Heart left ventricle (tissue), 16 donors: ENCODE data around the gene HEPACAM. TPM values are rescaled to one million over a fixed set of nuclear protein-coding genes. Genes with fewer than 3 reads are reported as not detected.

ENCODE experiments used
- ATAC-seq, 4 donors: fragments of 200-7000 bp; cut with Tn5 transposase; one replicate each; pipeline ENCODE4 v1.9.1; 2020 to 2022; ENCODE audit warnings: moderate library complexity in 4 of 4, mild to moderate bottlenecking in 3 of 4, moderate number of reproducible peaks in 1 of 4
- DNase-seq, 5 donors: peaks; one replicate each; pipeline ENCODE4 v3.0.0-alpha.2; 2020
- H3K27ac ChIP-seq, 12 donors: fragments of 200-600 bp; sonication (generic) in 4 of 12; one replicate each; pipeline versions ENCODE4 v1.5.0 to v1.8.0; 2016 to 2022; ENCODE audit warnings: mild to moderate bottlenecking in 2 of 12
- H3K27me3 ChIP-seq, 9 donors: fragments of 200-600 bp; sonication (generic) in 2 of 9; one replicate each; pipeline versions ENCODE4 v1.5.1 to v1.8.0; 2016 to 2022; ENCODE audit warnings: mild to moderate bottlenecking in 3 of 9
- H3K36me3 ChIP-seq, 9 donors: fragments of 200-600 bp; sonication (generic) in 2 of 9; one replicate each; pipeline versions ENCODE4 v1.5.0 to v1.8.0; 2018 to 2022; ENCODE audit warnings: mild to moderate bottlenecking in 2 of 9
- H3K4me1 ChIP-seq, 12 donors: fragments of 200-600 bp; sonication (generic) in 4 of 12; one replicate each; pipeline versions ENCODE4 v1.5.0 to v1.8.0; 2016 to 2022; ENCODE audit warnings: mild to moderate bottlenecking in 3 of 12
- H3K4me3 ChIP-seq, 12 donors: fragments of 200-600 bp; sonication (generic) in 4 of 12; one replicate each; pipeline versions ENCODE4 v1.5.0 to v1.8.0; 2017 to 2022; ENCODE audit warnings: mild to moderate bottlenecking in 9 of 12, moderate library complexity in 4 of 12
- H3K9me3 ChIP-seq, 12 donors: fragments of 200-600 bp; sonication (generic) in 4 of 12; one replicate each; pipeline versions ENCODE4 v1.5.0 to v1.8.0; 2016 to 2022; ENCODE audit warnings: mild to moderate bottlenecking in 1 of 12
- POLR2A ChIP-seq, 2 donors: fragments of 450-650 bp; IDR thresholded peaks; one replicate each; pipeline ENCODE4 v1.6.1; 2017; ENCODE audit warnings: antibody characterized with exemption in 2 of 2, mild to moderate bottlenecking in 2 of 2, moderate library complexity in 2 of 2
- WGBS, 4 donors: extraction: QIAGEN DNeasy Blood & Tissue Kit in 2 of 4; methylation state at CpG; one replicate each; pipeline versions ENCODE4 v1.1.5 to v1.1.7; 2013 to 2018; 5-methylcytosine and 5-hydroxymethylcytosine counted together
- intact Hi-C, 10 donors: fragments of 100-400 bp; cut with DNase I; formaldehyde crosslinking; loops; one replicate each; pipeline versions ENCODE4 v1.11.1 to v1.14.2; 2022
- polyA plus RNA-seq, 2 donors: library from polyadenylated mRNA; stranded (reverse); fragments of 200-250 nt; gene quantifications; one replicate each; pipeline ENCODE4 v1.2.3, GENCODE V29; 2013
- total RNA-seq, 9 donors: library from RNA; depleted of rRNA in 2 of 9; stranded (reverse); fragments of >200 nt in 2 of 9; fragmentation: NEBNext Ultra II Directional in 3 of 9; extraction: Animal tissue kit (Norgen Biotek cat#: 25700) in 3 of 9; gene quantifications; one replicate each; pipeline versions ENCODE4 v1.1.0 to v1.2.4, GENCODE V29; 2016 to 2023
- TF ChIP-seq, protein P1 (sequence below), 12 donors: fragments of 200-600 bp; sonication (generic) in 4 of 12; IDR thresholded peaks; one replicate each; pipeline versions ENCODE4 v1.5.0 to v1.8.0; 2018 to 2022; ENCODE audit warnings: antibody characterized with exemption in 12 of 12, mild to moderate bottlenecking in 5 of 12
- donor health status: ischemic (EF 13 %, LVEDD 7.1; RV severe dilation, severe dysfunction).
- donor health status: healthy with polysubstance abuse.
- donor health status: DM: no; HTN: yes; CAD: no.
- donor health status: DM: no; HTN: no; CAD: no.
- donor health status: ischemic (EF 25% LVEDD 6.9; RV normal size, moderate dysfunction).
- donor health status: ischemic (EF 25% LVEDD 5.7; RV mildly dilated, moderate dysfunction).
- donor health status: healthy.
- donor health status: DM: yes; HTN: yes; CAD: no.
- donor health status: ischemic (EF 35%, LVEDD 5.7; RV mildly dilated, moderate dysfunction).
- donor health status: nonischemic (EF 11% LVEDD 7.7; RV severe dilation, severe dysfunction).
- donor health status: DM: yes; HTN: yes; CAD: no.
- donor health status: PGD.
- donor health status: ischemic (EF 29% LVEDD 5.4; RV normal size, mild dysfunction).
- donor health status: nonischemic (EF 23%, LVEDD 6.1; RV moderate dilation, normal function).

HEPACAM gene
- total and polyA plus RNA-seq, 11 donors: 0.07 to 2.6 (median 0.38) TPM; not detected in 4

DNA sequence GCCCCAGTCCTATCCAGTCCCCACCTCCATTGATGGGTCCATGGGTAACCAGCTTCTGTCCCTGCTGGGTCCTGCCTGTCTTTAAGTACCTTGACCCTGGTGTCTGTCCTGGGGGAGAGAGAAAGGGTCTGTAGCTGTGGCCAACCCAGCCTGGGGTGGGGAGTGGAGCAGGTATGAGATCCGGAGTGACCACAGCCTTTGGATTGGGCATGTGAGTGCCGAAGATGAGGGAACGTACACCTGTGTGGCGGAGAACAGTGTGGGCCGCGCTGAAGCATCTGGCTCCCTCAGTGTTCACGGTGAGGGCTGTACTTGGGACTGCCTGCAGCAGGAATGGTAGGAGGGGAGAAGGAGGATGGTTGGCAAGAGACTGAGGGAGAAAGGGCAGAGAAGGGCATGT lies 65.4 kb downstream of the HEPACAM start:
- 51 to 69% (median 62%) methylated on average over 7 of the region's 7 CpGs for WGBS, 4 donors
- Histone ChIP-seq H3K4me3 (no peak overlapping the region), H3K27me3 (peaks cover 46 to 89% (median 71%) of the 10 kb centered on the region in 9 donors), H3K4me1 (peaks cover 5 to 41% (median 22%) of the 10 kb centered on the region in 12 donors), H3K9me3 (no peaks in the 10 kb centered on the region), H3K27ac (no peak overlapping the region), H3K36me3 (no peaks in the 10 kb centered on the region)
- TF ChIP-seq, protein P1, sequence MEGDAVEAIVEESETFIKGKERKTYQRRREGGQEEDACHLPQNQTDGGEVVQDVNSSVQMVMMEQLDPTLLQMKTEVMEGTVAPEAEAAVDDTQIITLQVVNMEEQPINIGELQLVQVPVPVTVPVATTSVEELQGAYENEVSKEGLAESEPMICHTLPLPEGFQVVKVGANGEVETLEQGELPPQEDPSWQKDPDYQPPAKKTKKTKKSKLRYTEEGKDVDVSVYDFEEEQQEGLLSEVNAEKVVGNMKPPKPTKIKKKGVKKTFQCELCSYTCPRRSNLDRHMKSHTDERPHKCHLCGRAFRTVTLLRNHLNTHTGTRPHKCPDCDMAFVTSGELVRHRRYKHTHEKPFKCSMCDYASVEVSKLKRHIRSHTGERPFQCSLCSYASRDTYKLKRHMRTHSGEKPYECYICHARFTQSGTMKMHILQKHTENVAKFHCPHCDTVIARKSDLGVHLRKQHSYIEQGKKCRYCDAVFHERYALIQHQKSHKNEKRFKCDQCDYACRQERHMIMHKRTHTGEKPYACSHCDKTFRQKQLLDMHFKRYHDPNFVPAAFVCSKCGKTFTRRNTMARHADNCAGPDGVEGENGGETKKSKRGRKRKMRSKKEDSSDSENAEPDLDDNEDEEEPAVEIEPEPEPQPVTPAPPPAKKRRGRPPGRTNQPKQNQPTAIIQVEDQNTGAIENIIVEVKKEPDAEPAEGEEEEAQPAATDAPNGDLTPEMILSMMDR (IDR thresholded peaks at IDR 0.05): no peak
- no peak for TF ChIP-seq POLR2A (IDR thresholded peaks at IDR 0.05)
- intact Hi-C loops: loop anchor here in 3 of 10 donors (10.0 kb wide), 2 partner anchors 54 to 84 kb away; partner anchors contain the start of gene CCDC15 (in 1 of the 3)
- no peak for ATAC-seq
- DNase-seq: peak in 1 of 5 donors; percentile 14

DNA sequence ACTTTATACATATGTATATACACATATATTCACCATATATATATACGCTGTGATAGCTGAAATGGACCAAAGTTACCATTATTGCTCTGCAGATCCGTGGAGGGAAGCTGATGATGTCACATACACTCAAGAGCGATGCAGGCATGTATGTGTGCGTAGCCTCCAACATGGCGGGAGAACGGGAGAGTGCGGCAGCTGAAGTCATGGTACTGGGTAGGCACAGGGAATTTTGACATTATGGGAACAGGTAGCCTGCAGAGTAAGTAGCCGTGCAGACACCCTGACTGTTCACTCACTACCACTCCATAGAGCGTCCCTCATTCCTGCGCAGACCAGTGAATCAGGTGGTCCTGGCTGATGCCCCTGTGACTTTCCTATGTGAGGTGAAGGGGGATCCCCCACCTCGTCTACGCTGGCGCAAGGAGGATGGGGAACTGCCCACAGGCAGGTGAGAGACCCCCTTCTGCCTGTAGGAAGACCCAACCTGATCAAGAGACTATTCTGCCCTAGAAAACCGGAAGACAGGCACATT lies 65.9 kb downstream of the HEPACAM start:
- H3K4me1 ChIP-seq: peaks cover 5 to 46% (median 26%) of the 10 kb centered on the region in 12 donors
- TF ChIP-seq, protein P1 (IDR thresholded peaks at IDR 0.05): no peak
- TF ChIP-seq POLR2A (IDR thresholded peaks at IDR 0.05): no peak
- H3K36me3 ChIP-seq: no peaks in the 10 kb centered on the region
- no peak overlapping the region for H3K27ac ChIP-seq
- WGBS, 4 donors: 58 to 68% (median 61%) methylated on average over 11 to 14 of the region's 14 CpGs
- no peak overlapping the region for H3K4me3 ChIP-seq
- H3K27me3 ChIP-seq: peaks cover 51 to 95% (median 75%) of the 10 kb centered on the region in 9 donors
- intact Hi-C loops: loop anchor here in 4 of 10 donors (10.0 kb wide), 3 partner anchors 55 to 205 kb away; partner anchors contain the start of gene CCDC15 (in 1 of the 4)
- ATAC-seq (no peak), DNase-seq (no peak)
- no peaks in the 10 kb centered on the region for H3K9me3 ChIP-seq

DNA sequence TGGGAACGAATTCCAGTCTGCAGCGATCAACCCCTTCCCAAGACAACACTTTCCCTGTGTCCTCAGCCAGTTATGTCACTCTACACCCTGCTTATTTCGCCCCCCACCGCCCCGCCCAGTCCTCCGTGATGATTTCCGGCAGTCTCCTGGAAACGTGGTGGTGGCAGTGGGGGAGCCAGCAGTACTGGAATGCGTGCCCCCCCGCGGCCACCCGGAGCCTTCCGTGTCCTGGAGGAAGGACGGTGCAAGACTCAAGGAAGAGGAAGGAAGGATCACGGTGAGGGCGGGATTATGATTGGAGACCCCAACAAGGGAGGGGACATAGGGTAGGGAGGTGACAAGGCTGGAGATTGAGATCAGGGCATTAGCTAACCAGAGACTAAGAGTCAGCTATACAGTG lies 66.5 kb downstream of the HEPACAM start:
- H3K27me3 ChIP-seq: peaks cover 51 to 95% (median 81%) of the 10 kb centered on the region in 9 donors

More for the DNA sequence above, 66.5 kb downstream of the HEPACAM start:
- WGBS, 4 donors: 3 to 5% (median 4%) methylated on average over 16 of the region's 16 CpGs
- intact Hi-C loops: loop anchor here in 1 of 10 donors (10.0 kb wide), 1 partner anchor 205 kb away; no protein-coding TSS in a partner anchor
- H3K4me1 ChIP-seq: peaks cover 5 to 47% (median 27%) of the 10 kb centered on the region in 12 donors
- H3K27ac ChIP-seq: no peak overlapping the region
- no peak overlapping the region for H3K4me3 ChIP-seq
- no peaks in the 10 kb centered on the region for H3K9me3 ChIP-seq
- H3K36me3 ChIP-seq: no peaks in the 10 kb centered on the region
- TF ChIP-seq, protein P1 (IDR thresholded peaks at IDR 0.05): no peak
- TF ChIP-seq POLR2A (IDR thresholded peaks at IDR 0.05): no peak
- DNase-seq: no peak
- ATAC-seq: no peak

Other genes starting within 250 kb of the HEPACAM start
- gene NRGN, start 196.1 kb downstream of the HEPACAM start, total RNA-seq: 1 to 10 TPM; 1.2 to 9.0 (median 3.3) TPM
- gene NRGN, start 196.1 kb downstream of the HEPACAM start, polyA plus RNA-seq: 10 to 100 TPM in 1 of 2 donors, 1 to 10 TPM in 1; 4.4 to 13.8 TPM
- gene VSIG2, start 183.8 kb downstream of the HEPACAM start, total RNA-seq: 1 to 10 TPM in 6 of 9 donors, under 1 TPM in 3; 0.44 to 4.8 (median 1.4) TPM
- under 1 TPM; 0.42 to 0.61 TPM for gene VSIG2, start 183.8 kb downstream of the HEPACAM start, polyA plus RNA-seq
- gene ESAM, start 173.8 kb downstream of the HEPACAM start, total RNA-seq: 100 to 1,000 TPM in 1 of 9 donors, 10 to 100 TPM in 8; 24.8 to 111 (median 43.3) TPM
- 10 to 100 TPM; 35.9 to 81.2 TPM for gene ESAM, start 173.8 kb downstream of the HEPACAM start, polyA plus RNA-seq
- 1 to 10 TPM; 2.2 to 5.4 (median 3.1) TPM for gene MSANTD2, start 135.6 kb downstream of the HEPACAM start, total RNA-seq
- gene MSANTD2, start 135.6 kb downstream of the HEPACAM start, polyA plus RNA-seq: 1 to 10 TPM; 3.1 to 4.3 TPM
- 10 to 100 TPM in 1 of 9 donors, 1 to 10 TPM in 8; 2.5 to 18.6 (median 3.2) TPM for gene ROBO3, start 70.6 kb downstream of the HEPACAM start, total RNA-seq
- 1 to 10 TPM; 2.8 to 8.1 TPM for gene ROBO3, start 70.6 kb downstream of the HEPACAM start, polyA plus RNA-seq
- gene ROBO4, start 38.2 kb downstream of the HEPACAM start, total RNA-seq: 10 to 100 TPM; 16.3 to 63.5 (median 27.1) TPM
- gene ROBO4, start 38.2 kb downstream of the HEPACAM start, polyA plus RNA-seq: 10 to 100 TPM; 17.7 to 21.8 TPM
- not detected for gene HEPN1, start 16.8 kb downstream of the HEPACAM start, total RNA-seq
- gene HEPN1, start 16.8 kb downstream of the HEPACAM start, polyA plus RNA-seq: not detected
- 1 to 10 TPM in 2 of 9 donors, under 1 TPM in 7; 0.12 to 1.8 (median 0.19) TPM for gene CCDC15, start 18.2 kb upstream of the HEPACAM start, total RNA-seq
- gene CCDC15, start 18.2 kb upstream of the HEPACAM start, polyA plus RNA-seq: under 1 TPM; 0.08 to 0.27 TPM
- 10 to 100 TPM in 2 of 9 donors, 1 to 10 TPM in 6, under 1 TPM in 1; 0.91 to 17.9 (median 3.0) TPM for gene SLC37A2, start 127.3 kb upstream of the HEPACAM start, total RNA-seq
- under 1 TPM; 0.65 to 1.00 TPM for gene SLC37A2, start 127.3 kb upstream of the HEPACAM start, polyA plus RNA-seq
- gene TMEM218, start 175.6 kb upstream of the HEPACAM start, total RNA-seq: 10 to 100 TPM in 1 of 9 donors, 1 to 10 TPM in 8; 5.3 to 11.3 (median 6.8) TPM
- 10 to 100 TPM in 1 of 2 donors, 1 to 10 TPM in 1; 4.7 to 21.8 TPM for gene TMEM218, start 175.6 kb upstream of the HEPACAM start, polyA plus RNA-seq
- gene PKNOX2, start 228.7 kb upstream of the HEPACAM start, total RNA-seq: 1 to 10 TPM; 3.1 to 9.4 (median 5.0) TPM
- gene PKNOX2, start 228.7 kb upstream of the HEPACAM start, polyA plus RNA-seq: 1 to 10 TPM; 3.2 to 4.0 TPM